ENCODE results near the gene BCKDHB. TPM values are rescaled to one million over a fixed set of nuclear protein-coding genes. Genes with fewer than 3 reads are reported as not detected.

BCKDHB gene
- total and polyA plus RNA-seq, 2 donors (not counting 1 experiment from before 2014, with no cell fraction given) = 9.6 to 20.1 TPM

DNA sequence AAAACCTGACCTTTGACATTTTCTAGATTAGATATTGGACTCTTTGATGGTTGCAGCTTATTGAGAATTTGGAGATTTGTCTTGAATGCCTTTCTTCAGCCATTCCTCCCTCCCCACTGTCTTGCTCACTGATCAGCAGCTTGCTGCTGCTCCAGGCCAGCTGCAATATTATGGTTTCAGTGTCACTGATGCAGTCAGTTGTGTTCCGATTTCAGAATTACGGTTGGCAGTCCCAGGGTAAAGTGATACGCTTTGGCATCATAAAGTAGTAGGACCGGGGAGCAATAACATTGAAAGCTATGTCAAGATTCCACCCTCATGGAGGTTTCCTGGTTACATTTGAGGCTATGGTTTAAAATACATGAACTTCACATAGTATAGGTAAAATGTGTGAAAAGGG is 152.6 kb downstream of the BCKDHB start:
- Histone ChIP-seq H2AFZ (ENCODE audit: insufficient read depth, low read depth, low read length, poor library complexity, severe bottlenecking) (no peak overlapping the region), H3K9ac (ENCODE audit: low read length) (no peak overlapping the region), H3K79me2 (ENCODE audit: control insufficient read depth, insufficient read depth, low read length) (no peaks in the 10 kb centered on the region), H3K9me3 (ENCODE audit: control extremely low read depth in 1 of 3, control insufficient read depth in 2 of 3, insufficient read depth in 1 of 3, low read length in 2 of 3) (no peaks in the 10 kb centered on the region), H3K4me1 (ENCODE audit: control insufficient read depth in 2 of 2, insufficient read depth in 2 of 2, low read length in 2 of 2) (no peaks in the 10 kb centered on the region), H3K4me3 (ENCODE audit: control extremely low read depth in 1 of 5, extremely low read depth in 1 of 5, insufficient read depth in 1 of 5, low read depth in 2 of 5, low read length in 4 of 5) (no peak overlapping the region), H3K36me3 (replicated peaks in 1 of 2; ENCODE audit: control extremely low read depth in 1 of 2, control insufficient read depth in 1 of 2, extremely low read depth in 1 of 2, insufficient read depth in 2 of 2, low read length in 1 of 2) (no peaks in the 10 kb centered on the region), H3K27ac (ENCODE audit: low read length in 2 of 2) (no peak overlapping the region), H3K4me2 (replicated peaks; ENCODE audit: low read depth, low read length, poor library complexity, severe bottlenecking) (no peak overlapping the region), H4K20me1 (ENCODE audit: control insufficient read depth, insufficient read depth, low read length, poor library complexity, severe bottlenecking) (no peaks in the 10 kb centered on the region), H3K27me3 (replicated peaks in 1 of 4; ENCODE audit: control extremely low read depth in 1 of 4, control insufficient read depth in 3 of 4, insufficient read depth in 4 of 4, low read length in 3 of 4) (no peaks in the 10 kb centered on the region)
- Mint-ChIP-seq H3K4me3 (no peak overlapping the region), H3K27me3 (no peaks in the 10 kb centered on the region), H3K27ac (no peak overlapping the region), H3K9me3 (ENCODE audit: insufficient read depth) (no peaks in the 10 kb centered on the region), H3K4me1 (no peaks in the 10 kb centered on the region)
- DNase-seq (no peak), ATAC-seq (ENCODE audit: low read depth) (no peak)
- 100% methylated on average over 2 of the region's 4 CpGs for WGBS (ENCODE audit: insufficient coverage)
- intact Hi-C loops (cut with micrococcal nuclease) = no loop called here
- POLR2A ChIA-PET = no interaction called here
- CTCF ChIA-PET = interaction anchor here (0.6 kb wide), 1 partner anchor 72 kb away, joined by 3 read pairs; no protein-coding TSS in a partner anchor
- no peak for TF ChIP-seq EZH2 (IDR thresholded peaks at IDR 0.05; ENCODE audit: borderline replicate concordance, insufficient read depth, low read depth, low read length, poor library complexity, severe bottlenecking)
- TF ChIP-seq, protein P1, sequence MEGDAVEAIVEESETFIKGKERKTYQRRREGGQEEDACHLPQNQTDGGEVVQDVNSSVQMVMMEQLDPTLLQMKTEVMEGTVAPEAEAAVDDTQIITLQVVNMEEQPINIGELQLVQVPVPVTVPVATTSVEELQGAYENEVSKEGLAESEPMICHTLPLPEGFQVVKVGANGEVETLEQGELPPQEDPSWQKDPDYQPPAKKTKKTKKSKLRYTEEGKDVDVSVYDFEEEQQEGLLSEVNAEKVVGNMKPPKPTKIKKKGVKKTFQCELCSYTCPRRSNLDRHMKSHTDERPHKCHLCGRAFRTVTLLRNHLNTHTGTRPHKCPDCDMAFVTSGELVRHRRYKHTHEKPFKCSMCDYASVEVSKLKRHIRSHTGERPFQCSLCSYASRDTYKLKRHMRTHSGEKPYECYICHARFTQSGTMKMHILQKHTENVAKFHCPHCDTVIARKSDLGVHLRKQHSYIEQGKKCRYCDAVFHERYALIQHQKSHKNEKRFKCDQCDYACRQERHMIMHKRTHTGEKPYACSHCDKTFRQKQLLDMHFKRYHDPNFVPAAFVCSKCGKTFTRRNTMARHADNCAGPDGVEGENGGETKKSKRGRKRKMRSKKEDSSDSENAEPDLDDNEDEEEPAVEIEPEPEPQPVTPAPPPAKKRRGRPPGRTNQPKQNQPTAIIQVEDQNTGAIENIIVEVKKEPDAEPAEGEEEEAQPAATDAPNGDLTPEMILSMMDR (IDR thresholded peaks at IDR 0.05) = no peak

DNA sequence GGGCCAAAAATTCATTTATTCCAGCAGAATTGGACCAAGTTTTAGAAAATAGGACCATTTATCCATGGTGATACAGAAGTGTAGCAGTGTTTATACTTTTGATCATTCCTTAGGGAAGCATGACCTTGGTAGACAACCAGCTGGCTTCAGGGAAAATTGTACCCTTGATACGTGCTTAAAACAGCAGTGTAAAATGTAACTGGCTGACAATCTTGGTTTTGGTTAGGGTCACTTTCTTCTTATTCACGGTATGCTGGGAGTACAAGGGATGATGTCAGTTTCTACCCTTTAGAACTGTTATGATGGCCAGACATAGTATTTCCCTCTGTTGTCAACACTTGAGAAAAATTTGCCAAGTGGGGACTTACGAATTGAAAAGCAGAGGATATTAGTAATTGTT is 157.1 kb downstream of the BCKDHB start:
- intact Hi-C loops (cut with micrococcal nuclease) = no loop called here
- H3K4me2 ChIP-seq (replicated peaks; ENCODE audit: low read depth, low read length, poor library complexity, severe bottlenecking) = no peak overlapping the region

More for the DNA sequence above, 157.1 kb downstream of the BCKDHB start:
- TF ChIP-seq EZH2 (IDR thresholded peaks at IDR 0.05; ENCODE audit: borderline replicate concordance, insufficient read depth, low read depth, low read length, poor library complexity, severe bottlenecking) = no peak
- TF ChIP-seq, protein P1 (IDR thresholded peaks at IDR 0.05) = no peak
- no peak for DNase-seq
- H3K4me1 ChIP-seq (ENCODE audit: control insufficient read depth in 2 of 2, insufficient read depth in 2 of 2, low read length in 2 of 2) = no peaks in the 10 kb centered on the region
- H3K4me3 ChIP-seq (ENCODE audit: control extremely low read depth in 1 of 5, extremely low read depth in 1 of 5, insufficient read depth in 1 of 5, low read depth in 2 of 5, low read length in 4 of 5) = no peak overlapping the region
- no peaks in the 10 kb centered on the region for H3K36me3 ChIP-seq (replicated peaks in 1 of 2; ENCODE audit: control extremely low read depth in 1 of 2, control insufficient read depth in 1 of 2, extremely low read depth in 1 of 2, insufficient read depth in 2 of 2, low read length in 1 of 2)
- no peak for ATAC-seq (ENCODE audit: low read depth)
- H3K9ac ChIP-seq (ENCODE audit: low read length) = no peak overlapping the region
- H3K9me3 ChIP-seq (ENCODE audit: control extremely low read depth in 1 of 3, control insufficient read depth in 2 of 3, insufficient read depth in 1 of 3, low read length in 2 of 3) = no peaks in the 10 kb centered on the region
- Mint-ChIP-seq H3K27me3 (no peaks in the 10 kb centered on the region), H3K27ac (no peak overlapping the region), H3K9me3 (ENCODE audit: insufficient read depth) (no peaks in the 10 kb centered on the region), H3K4me1 (no peaks in the 10 kb centered on the region), H3K4me3 (no peak overlapping the region)
- CTCF ChIA-PET = no interaction called here
- POLR2A ChIA-PET = no interaction called here
- H3K27me3 ChIP-seq (replicated peaks in 1 of 4; ENCODE audit: control extremely low read depth in 1 of 4, control insufficient read depth in 3 of 4, insufficient read depth in 4 of 4, low read length in 3 of 4) = no peaks in the 10 kb centered on the region
- H4K20me1 ChIP-seq (ENCODE audit: control insufficient read depth, insufficient read depth, low read length, poor library complexity, severe bottlenecking) = no peaks in the 10 kb centered on the region
- H3K79me2 ChIP-seq (ENCODE audit: control insufficient read depth, insufficient read depth, low read length) = no peaks in the 10 kb centered on the region
- no peak overlapping the region for H3K27ac ChIP-seq (ENCODE audit: low read length in 2 of 2)
- WGBS (ENCODE audit: insufficient coverage) = no CpG with 5 or more reads among the region's 3 CpGs
- H2AFZ ChIP-seq (ENCODE audit: insufficient read depth, low read depth, low read length, poor library complexity, severe bottlenecking) = no peak overlapping the region

Measured in B cell (primary cell).